Measurements from ENCODE around the gene RASGRP3.

DNA sequence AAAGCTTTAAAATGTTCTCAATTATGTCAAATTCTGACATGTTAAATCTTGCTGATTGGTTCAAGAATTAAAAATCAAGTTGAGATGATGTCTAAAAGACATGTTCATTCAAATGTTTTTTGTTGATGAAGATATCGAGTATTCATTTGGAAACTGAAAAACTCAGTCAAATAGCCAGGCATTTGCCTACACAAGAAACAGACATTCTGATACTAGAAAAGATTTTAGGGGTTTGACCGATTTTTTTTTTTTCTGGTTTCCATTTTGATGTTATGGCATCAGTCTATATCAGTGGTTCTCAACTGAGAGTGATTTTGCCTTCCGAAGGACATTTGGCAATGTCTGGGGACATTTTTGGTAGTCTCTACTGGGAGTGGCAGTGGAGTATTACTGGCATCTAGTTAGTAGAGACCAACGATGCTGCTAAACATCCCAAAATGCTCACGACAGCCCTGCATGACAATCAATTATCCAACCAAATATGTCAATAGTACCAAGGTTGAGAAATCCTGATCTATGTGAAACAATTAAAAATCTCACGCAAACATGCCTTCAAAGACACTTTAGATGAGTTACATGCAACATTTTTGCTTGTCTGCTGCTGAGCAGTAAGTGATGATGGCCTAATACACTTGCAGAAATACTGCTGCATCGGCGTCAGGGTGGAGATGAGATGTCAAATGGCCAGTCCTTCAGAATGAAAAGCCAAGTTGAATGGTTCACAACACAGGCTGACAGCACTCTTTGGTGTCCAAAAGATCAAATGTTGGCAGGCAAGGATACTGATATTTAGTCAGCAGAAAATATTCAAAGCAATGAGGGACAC is 12.5 kb downstream of the RASGRP3 start:
- TF ChIP-seq, protein P1, sequence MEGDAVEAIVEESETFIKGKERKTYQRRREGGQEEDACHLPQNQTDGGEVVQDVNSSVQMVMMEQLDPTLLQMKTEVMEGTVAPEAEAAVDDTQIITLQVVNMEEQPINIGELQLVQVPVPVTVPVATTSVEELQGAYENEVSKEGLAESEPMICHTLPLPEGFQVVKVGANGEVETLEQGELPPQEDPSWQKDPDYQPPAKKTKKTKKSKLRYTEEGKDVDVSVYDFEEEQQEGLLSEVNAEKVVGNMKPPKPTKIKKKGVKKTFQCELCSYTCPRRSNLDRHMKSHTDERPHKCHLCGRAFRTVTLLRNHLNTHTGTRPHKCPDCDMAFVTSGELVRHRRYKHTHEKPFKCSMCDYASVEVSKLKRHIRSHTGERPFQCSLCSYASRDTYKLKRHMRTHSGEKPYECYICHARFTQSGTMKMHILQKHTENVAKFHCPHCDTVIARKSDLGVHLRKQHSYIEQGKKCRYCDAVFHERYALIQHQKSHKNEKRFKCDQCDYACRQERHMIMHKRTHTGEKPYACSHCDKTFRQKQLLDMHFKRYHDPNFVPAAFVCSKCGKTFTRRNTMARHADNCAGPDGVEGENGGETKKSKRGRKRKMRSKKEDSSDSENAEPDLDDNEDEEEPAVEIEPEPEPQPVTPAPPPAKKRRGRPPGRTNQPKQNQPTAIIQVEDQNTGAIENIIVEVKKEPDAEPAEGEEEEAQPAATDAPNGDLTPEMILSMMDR (IDR thresholded peaks at IDR 0.05): no peak
- TF ChIP-seq POLR2A (IDR thresholded peaks at IDR 0.05): no peak
